NOMO-1 treated with DMSO at 0.1 percent for 48 hours (cell line): ENCODE measurements around the gene SUPT4H1.
A peak's percentile ranks its signal among the peaks of the same experiment; 100 is the strongest.

Source experiments
- DNase-seq: peaks from one replicate; lab custom pipeline; 2025; ENCODE audit not compliant: unreplicated experiment; lab: John Stamatoyannopoulos, UW

SUPT4H1 gene

GRCh38 chr17:58307468-58308172 lies 44.4 kb downstream of the SUPT4H1 start:
- DNase-seq, result no peak

- no peak for DNase-seq
Observed at GRCh38 chr17:58306131-58306951, 45.7 kb downstream of the SUPT4H1 start.

GRCh38 chr17:58305626-58306025 lies 46.4 kb downstream of the SUPT4H1 start:
- no peak for DNase-seq

GRCh38 chr17:58304750-58305486 lies 47.1 kb downstream of the SUPT4H1 start:
- no peak for DNase-seq

DNA sequence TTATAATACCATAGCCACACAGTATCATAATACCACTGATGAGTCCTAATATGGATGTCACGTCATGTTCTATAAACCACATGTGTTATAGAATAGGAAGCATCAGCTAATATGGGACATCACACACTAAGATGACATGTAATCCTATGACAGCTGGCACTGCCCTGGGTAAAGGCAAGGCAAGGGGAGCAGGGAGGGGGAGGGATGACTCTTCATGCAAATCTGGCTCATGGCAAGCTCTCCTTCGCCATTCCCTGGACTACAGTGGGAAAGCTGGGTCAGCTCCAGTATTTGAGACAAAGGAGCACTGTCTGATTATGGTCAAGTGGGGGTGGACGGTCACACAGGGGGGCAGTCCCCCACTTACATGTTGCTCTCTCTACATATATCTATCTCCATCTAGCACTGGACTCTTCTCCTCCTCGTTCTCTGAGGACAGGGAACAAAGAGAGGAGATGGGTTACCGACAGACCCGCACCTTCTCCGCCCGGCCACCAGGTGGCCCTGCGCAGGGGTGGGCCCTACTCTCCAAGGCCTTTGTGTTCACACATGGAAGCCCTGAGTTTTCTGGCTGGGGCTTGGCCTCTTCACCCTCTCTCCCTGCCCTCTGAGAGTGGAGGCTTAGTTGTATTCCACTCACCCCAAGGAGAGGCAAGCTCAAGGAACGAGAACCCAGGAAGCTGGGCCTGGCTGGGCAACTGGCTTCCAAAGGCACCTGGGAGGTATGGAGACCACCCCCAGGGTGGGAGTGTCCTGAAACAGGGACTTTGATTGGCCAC lies 47.8 kb downstream of the SUPT4H1 start:
- peak; percentile 65 for DNase-seq

DNA sequence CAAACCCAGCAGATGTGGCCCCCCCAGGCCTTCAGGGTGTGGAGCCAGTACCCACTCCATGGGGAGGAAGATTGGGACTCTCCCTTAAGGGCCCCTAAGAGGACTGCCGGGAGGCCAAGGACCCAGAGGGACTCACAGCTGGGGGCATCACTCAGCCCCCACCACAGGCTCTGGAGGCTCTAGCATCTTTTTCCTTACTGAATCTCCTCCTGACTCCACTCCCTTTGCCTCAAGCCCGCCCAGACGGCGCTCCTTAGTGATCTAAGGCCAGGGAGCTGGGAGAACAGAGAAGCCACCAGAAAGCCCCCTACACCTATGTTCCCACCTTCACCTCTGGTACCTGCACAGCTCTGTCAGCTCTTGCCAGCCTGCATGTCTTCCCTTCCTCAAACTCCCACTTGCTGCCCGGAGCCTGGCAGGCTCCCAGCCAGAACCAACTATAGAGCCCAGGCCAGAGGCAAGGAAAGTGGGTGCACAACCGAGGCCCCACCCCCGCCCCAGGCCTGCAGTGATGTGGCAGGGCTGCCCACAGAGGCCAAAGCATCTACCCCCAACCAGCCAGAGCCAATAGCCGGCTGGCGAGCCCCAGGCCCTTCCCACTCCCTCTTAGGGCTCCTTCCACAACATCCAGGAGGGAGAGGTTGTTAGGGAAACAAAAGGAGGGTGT lies 48.9 kb downstream of the SUPT4H1 start:
- DNase-seq, result no peak

DNA sequence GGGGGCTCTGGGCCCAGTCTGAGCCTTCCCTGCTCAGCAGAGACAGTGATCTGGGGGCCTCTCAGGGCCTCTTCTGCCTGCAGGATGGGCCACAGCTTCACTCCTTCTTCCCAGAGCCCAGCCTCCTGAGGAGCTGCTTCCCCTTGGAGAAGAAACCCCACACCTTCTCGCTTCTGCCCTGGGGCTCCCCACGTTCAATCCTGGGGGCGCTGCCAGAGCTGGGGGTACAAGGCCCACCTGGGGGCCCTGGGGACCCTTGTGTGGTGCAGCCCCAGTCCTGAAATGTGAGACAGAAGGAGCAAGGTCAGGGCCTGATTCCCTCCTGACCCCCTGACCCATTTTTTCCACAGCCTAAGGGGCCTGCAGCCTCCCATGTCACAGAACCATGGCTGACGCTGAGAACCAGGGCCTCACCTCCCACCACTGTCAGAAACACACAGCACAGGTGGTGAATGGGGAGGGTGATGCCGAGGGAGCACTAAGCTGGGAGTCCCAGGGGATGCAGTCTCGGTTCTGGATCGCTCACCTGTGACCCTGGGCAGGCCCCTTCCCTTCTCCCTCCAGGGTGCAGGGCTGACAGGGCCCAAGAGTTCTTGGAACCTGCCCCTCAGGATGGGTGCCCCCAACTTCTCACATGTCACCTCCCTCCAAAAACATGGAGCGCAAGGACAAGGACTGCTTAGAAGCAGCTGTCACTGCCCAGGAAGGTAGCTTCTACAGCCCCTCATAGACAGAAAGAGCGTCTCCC lies 49.7 kb downstream of the SUPT4H1 start:
- DNase-seq, result no peak

DNA sequence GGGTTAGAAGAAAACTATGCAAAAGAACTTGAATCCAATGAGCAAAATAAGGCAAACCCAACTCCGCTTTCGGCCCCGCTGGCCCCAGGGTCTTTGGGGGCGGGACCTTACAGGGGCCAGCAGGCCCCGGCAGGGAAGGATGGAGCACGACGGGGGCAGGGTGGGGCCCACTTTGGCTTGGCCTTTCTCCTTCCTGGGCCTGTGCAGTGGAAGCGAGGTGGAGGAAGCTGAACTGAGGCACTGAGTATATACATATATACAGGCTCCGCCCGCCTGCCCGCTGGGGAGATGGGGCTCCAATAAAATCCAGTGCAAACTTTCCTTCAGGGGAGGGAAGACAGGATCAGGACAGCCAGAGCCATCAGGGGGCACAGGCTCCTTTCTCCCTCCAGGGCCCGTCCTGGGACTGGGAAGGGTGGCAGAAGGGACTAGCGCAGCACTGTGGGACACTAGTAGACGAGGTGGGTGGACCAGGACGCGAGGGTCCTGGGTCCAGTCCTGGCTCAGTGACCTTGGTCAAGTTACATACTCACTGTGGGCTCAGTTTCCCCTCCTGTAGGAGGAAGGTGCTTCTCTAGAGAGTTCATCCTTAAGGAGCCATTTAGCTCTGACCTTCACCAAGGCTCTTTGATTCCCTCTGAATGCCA lies 50.4 kb downstream of the SUPT4H1 start:
- no peak for DNase-seq

- no peak for DNase-seq
Observed at GRCh38 chr17:58300336-58300735, 51.7 kb downstream of the SUPT4H1 start.
